GM12875 (cell line): Measurements from ENCODE around the gene PARP15.
"Not testable (repeated sequence)": the region's sequence is repeated elsewhere in the genome, so short reads cannot be mapped to it uniquely, and the experiment has no call there.

Source experiments
- H3K4me3 ChIP-seq: one replicate; pipeline ENCODE4 v1.5.1; 2011; ENCODE audit warnings: low read depth, low read length, control low read depth
- TF ChIP-seq, protein P1 (sequence below): IDR thresholded peaks from 2 replicates; pipeline ENCODE4 v1.5.1; 2011; ENCODE audit warnings: low read depth, mild to moderate bottlenecking, control low read depth, inconsistent platforms, low read length, moderate library complexity, borderline replicate concordance; ENCODE audit not compliant: insufficient read depth

The PARP15 gene

DNA sequence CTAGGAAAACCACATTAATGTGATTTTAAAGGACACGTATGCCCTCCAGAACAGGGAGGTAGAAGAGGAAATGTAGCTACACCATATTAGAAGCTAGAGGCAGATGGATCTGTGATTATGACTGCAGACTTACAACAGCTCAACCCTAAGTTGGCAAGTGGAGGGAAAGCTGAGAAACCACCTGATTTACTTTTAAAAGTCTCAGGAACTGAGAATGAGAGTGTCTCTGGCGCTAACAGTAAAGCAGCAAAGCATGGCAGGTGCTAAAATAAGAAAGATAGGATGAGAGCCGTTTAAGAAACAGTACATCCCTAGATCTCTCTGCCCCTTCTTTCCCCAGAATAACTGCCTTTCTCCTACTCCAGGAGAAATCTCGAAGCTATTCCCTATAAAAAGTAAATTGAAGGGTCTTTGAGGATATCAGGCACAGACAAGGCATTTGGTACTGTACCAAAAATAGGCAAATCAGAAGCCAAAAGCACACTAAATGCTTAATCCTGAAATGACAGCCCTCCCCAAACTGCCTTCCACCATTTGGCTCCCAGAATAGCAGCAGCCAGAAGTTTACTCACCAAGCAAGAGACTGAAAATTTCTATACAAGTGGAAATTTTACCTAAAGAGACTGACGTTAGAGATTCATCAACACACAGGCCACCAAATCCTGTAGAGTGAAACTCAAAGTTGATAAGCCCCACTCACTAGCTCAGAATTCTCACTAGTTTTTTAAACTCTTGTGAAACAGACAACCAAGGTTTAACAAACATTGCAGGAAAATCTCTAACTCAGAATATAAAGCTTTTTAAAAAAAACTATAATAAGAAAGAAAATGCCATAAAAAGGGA lies 68.9 kb downstream of the PARP15 start:
- no peak overlapping the region for H3K4me3 ChIP-seq
- TF ChIP-seq, protein P1, sequence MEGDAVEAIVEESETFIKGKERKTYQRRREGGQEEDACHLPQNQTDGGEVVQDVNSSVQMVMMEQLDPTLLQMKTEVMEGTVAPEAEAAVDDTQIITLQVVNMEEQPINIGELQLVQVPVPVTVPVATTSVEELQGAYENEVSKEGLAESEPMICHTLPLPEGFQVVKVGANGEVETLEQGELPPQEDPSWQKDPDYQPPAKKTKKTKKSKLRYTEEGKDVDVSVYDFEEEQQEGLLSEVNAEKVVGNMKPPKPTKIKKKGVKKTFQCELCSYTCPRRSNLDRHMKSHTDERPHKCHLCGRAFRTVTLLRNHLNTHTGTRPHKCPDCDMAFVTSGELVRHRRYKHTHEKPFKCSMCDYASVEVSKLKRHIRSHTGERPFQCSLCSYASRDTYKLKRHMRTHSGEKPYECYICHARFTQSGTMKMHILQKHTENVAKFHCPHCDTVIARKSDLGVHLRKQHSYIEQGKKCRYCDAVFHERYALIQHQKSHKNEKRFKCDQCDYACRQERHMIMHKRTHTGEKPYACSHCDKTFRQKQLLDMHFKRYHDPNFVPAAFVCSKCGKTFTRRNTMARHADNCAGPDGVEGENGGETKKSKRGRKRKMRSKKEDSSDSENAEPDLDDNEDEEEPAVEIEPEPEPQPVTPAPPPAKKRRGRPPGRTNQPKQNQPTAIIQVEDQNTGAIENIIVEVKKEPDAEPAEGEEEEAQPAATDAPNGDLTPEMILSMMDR = no peak

DNA sequence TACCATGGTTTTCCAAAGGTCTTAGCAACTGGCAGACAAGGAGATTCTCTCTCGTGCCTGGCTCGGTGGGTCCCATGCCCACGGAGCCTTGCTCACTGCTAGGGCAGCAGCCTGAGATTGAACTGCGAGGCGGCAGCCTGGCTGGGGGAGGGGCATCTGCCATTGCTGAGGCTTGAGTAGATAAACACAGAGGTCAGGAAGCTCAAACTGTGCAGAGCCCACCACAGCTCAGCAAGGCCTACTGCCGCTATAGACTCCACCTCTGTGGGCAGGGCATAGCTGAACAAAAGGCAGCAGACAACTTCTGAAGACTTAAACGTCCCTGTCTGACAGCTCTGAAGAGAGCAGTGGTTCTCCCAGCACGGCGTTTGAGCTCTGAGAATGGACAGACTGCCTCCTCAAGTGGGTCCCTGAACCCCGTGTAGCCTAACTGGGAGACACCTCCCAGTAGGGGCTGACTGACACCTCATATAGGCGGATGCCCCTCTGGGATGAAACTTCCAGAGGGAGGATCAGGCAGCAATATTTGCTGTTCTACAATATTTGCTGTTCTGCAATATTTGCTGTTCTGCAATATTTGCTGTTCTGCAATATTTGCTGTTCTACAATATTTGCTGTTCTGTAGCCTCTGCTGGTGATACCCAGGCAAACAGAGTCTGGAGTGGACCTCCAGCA lies 73.9 kb downstream of the PARP15 start:
- not testable (repeated sequence) for H3K4me3 ChIP-seq

DNA sequence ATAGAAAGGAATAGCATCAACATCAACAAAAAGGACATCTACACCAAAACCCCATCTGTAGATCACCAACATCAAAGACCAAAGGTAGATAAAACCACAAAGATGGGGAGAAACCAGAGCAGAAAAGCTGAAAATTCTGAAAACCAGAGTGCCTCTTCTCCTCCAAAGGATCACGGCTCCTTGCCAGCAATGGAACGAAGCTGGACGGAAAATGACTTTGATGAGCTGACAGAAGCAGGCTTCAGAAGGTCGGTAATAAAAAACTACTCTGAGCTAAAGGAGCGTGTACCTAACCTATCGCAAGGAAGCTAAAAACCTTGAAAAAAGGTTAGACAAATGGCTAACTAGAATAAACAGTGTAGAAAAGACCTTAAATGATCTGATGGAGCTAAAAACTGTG lies 74.5 kb downstream of the PARP15 start:
- not testable (repeated sequence) for H3K4me3 ChIP-seq

DNA sequence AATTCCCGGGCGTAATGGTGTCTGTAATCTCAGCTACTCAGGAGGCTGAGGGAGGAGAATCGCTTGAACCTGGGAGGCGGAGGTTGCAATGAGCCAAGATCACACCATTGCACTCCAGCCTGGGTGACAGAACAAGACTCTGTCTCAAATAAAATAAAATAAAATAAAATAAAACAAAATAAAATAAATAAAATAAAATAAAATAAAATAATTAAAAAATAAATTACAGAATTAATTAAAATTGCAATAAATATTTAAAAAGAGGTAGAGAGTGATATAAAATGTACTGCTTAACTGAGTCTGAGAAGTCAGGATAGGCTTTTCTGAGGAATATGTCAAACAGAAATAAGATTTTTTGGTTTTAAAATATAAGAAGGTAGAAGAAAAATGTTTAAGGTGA lies 80.9 kb downstream of the PARP15 start:
- H3K4me3 ChIP-seq = not testable (repeated sequence)

DNA sequence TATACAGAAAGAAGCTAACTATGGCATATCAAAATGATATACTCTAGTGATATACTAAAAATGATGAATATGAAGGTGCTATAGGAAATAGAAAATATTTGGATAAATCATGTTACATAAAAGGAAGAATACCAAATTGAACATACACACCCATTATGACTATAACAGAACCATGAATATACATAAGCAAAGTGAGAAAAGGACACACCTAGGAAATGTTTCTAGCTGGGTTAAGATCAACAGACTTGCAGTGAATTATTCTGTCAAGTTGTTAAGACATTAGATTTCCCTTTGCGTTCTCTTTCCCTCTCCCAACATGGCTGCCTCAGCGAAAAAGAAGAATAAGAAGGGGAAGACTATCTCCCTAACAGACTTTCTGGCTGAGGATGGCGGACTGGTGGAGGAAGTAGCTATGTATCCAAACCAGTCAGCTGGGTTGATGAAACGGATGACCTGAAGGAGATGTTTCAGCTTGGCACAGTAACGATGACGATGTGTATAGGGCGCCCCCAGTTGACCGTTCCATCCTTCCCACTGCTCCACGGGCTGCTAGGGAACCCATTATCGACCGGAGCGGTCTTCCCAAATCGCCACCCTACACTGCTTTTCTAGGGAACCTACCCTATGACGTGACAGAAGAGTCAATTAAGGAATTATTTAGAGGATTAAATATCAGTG lies 83.0 kb downstream of the PARP15 start:
- TF ChIP-seq, protein P1 = no peak
- H3K4me3 ChIP-seq = no peak overlapping the region

DNA sequence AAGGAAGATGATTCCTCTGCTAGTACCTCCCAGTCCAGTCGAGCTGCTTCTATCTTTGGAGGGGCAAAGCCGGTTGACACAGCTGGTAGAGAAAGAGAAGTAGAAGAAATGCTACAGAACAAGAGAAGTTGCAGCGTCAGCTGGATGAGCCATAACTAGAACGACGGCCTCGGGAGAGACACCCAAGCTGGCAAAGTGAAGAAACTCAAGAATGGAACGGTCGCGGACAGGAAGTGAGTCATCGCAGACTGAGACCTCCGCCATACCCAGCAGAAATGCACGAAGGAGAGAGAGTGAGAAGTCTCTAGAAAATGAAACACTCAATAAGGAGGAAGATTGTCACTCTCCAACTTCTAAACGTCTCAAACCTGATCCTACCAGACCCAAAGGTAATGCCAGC lies 84.2 kb downstream of the PARP15 start:
- H3K4me3 ChIP-seq = no peak overlapping the region
- TF ChIP-seq, protein P1 = no peak

DNA sequence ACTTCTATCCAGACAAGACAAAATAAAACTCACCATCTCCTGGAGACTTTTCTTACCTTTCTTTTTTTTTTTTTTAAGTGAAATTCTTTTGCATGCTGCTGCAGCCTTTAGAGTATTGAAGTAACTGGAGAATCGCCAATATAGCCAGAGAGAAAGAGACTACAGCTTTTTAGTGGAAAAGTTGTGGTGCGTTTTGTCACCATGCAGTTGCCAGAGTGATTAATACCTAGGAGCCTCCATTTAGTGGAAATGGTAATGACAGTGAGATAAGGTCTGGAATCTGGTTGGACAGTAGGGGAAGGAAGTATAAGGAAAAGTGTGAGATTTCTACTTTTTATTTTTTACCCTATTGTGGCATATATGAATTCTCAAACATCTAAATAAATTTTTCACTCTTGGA lies 85.1 kb downstream of the PARP15 start:
- no peak overlapping the region for H3K4me3 ChIP-seq
- TF ChIP-seq, protein P1 = no peak

DNA sequence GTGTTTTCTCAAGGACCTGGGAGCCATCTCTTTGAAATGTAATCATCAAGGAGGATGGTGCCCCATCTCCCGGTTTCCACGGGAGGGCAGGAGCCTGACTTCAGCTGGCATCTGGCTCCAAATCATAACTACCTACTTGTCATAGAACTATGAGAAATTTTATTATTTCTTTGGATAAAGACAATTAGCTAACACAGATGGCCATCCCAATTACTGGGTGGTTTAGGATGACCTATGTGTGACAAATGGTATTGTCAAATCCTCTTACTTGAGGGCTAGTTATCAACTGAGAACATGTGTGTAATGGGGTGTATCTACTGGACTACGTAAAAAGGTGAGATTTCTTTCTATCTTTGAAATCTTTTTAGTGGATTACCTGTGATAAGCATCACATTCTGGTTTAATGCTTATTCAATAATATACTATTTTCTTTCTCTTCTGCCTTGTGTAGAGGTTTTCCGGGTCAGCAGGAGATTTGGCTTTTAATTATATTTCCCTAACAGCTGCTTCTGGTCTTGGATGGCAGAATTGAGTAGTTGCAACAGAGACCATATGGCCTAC lies 87.9 kb downstream of the PARP15 start:
- H3K4me3 ChIP-seq = no peak overlapping the region
- TF ChIP-seq, protein P1 = no peak
